Measurements from ENCODE around the gene PIAS4.

Gene PIAS4

GRCh38 chr19:3983936-3984583 is 23.5 kb upstream of the PIAS4 start:
- DNase-seq (ENCODE audit: extremely low read depth, low read depth) = no peak
- TF ChIP-seq CTCF (IDR thresholded peaks at IDR 0.05; ENCODE audit: low read depth, low read length) = no peak

GRCh38 chr19:3984584-3984907 is 23.0 kb upstream of the PIAS4 start:
- TF ChIP-seq CTCF (IDR thresholded peaks at IDR 0.05; ENCODE audit: low read depth, low read length) = no peak
- no peak for DNase-seq (ENCODE audit: extremely low read depth, low read depth)

- peak; percentile 81 for DNase-seq (ENCODE audit: extremely low read depth, low read depth)
- TF ChIP-seq CTCF (IDR thresholded peaks at IDR 0.05; ENCODE audit: low read depth, low read length) = no peak
Measured at GRCh38 chr19:3984908-3985642, 22.5 kb upstream of the PIAS4 start, which contains the start of gene EEF2. TSS of gene EEF2 (minus strand) at chr19:3985463. CDS start at chr19:3985380, 83 bp downstream.

GRCh38 chr19:3985643-3986259 is 21.8 kb upstream of the PIAS4 start:
- no peak for DNase-seq (ENCODE audit: extremely low read depth, low read depth)
- no peak for TF ChIP-seq CTCF (IDR thresholded peaks at IDR 0.05; ENCODE audit: low read depth, low read length)

GRCh38 chr19:3986260-3987041 is 21.1 kb upstream of the PIAS4 start:
- peak; percentile 63 for TF ChIP-seq CTCF (IDR thresholded peaks at IDR 0.05; ENCODE audit: low read depth, low read length)
- no peak for DNase-seq (ENCODE audit: extremely low read depth, low read depth)

GRCh38 chr19:3987619-3988371 is 19.7 kb upstream of the PIAS4 start:
- TF ChIP-seq CTCF (IDR thresholded peaks at IDR 0.05; ENCODE audit: low read depth, low read length) = peak; percentile 87
- DNase-seq (ENCODE audit: extremely low read depth, low read depth) = peak; percentile 53

Measured in AG09319 (cell line).